Neural progenitor cell (in vitro differentiated cells): ENCODE results near the gene BBS12.

Experiments used
- CTCF ChIP-seq: fragments of 200-600 bp; sonication (generic); IDR thresholded peaks from 2 replicates; pipeline ENCODE4 v1.5.1; 2017; ENCODE audit warnings: antibody characterized with exemption, mild to moderate bottlenecking
- EZH2 ChIP-seq: fragments of 200-600 bp; sonication (generic); IDR thresholded peaks from 2 replicates; pipeline ENCODE4 v1.6.1; 2017; ENCODE audit warnings: antibody characterized with exemption, mild to moderate bottlenecking, moderate library complexity
- EZH2phosphoT487 ChIP-seq: fragments of 200-600 bp; sonication (generic); IDR thresholded peaks from 2 replicates; pipeline ENCODE4 v1.6.1; 2017; ENCODE audit warnings: antibody characterized with exemption

DNA sequence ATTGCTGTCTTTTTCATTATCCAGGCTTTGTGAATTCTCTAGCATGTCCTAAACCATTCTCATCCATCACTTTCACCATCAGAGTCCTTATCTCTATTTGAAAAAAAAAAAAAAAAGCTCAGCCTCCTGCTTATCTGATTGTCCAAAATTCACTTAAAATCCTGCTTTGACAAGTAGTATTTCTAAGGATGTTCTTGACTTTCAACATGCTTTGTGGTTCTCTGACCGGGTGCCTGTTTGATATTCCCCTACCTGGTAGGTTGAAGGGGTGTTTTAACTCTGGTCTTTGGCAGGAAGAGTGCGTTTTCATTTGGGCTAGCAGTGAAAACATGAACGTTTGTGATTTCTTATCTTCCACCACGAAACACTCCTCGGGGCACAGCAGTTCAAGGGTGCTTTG lies 17.3 kb upstream of the BBS12 start:
- TF ChIP-seq CTCF: no peak
- no peak for TF ChIP-seq EZH2phosphoT487
- no peak for TF ChIP-seq EZH2
